GM23248 (cell line): ENCODE data around the gene SSNA1.

Experiments used
- EZH2 ChIP-seq: fragments of 200-600 bp; sonication (generic); IDR thresholded peaks from 2 replicates; pipeline ENCODE4 v1.6.1; 2018; ENCODE audit warnings: antibody characterized with exemption, mild to moderate bottlenecking; ENCODE audit not compliant: insufficient read depth, poor library complexity, severe bottlenecking
- EZH2phosphoT487 ChIP-seq: fragments of 200-600 bp; sonication (generic); IDR thresholded peaks from 2 replicates; pipeline ENCODE4 v1.6.1; 2018; ENCODE audit warnings: antibody characterized with exemption, moderate library complexity, mild to moderate bottlenecking, low read depth; ENCODE audit not compliant: insufficient read depth

DNA sequence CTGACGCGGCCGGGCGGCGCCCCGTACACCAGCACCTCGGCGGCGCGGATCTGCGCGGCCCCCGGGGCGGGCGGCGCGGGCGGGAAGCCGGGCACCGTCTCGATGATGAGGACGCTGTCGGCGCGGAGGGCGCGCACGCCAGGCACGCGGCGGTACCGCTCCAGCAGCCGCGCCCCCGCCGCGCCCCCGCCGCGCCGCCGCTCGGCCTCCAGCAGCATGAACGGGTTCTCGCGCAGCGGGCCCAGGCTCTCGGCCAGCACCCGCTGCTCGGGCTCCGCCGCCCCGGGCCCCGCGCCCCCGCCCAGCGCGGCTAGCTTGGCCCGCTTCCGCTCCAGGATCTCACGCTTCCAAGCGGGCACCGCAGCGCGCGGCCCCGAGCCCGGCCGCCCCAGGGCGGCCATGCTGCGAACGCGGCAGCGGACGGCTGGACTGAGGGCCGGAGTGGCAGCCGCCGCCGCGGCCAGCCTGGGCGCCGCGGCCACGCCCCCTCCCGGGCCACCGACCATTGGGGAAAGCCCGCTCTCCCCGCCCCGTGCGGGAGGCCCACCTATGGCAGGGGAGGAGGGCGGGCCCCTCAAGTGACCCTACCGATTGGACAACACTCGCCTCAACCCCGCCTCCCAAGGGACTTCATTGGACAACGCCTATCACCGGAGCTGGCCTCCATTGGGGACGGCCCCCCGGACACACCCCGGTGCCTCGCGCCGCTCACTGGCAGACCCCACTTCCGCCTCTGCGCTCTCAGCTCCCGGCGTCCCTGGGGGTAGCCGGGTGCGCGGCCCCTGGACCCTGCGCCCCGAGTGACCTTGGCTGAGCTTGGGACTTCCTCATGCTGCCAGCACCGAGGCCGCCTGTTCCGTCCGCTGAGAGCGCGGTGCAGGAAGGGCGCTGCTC, 12.1 kb downstream of the SSNA1 start, which contains the start of gene TPRN:
- TF ChIP-seq EZH2phosphoT487 (no peak), EZH2 (no peak)
